HL-60 (cell line): ENCODE results near the gene RNASEL.

Experiments used
- POLR2AphosphoS5 ChIP-seq: IDR thresholded peaks from 2 replicates; pipeline ENCODE4 v1.6.1; 2012; ENCODE audit warnings: low read depth
- TF ChIP-seq, protein P1 (sequence below): IDR thresholded peaks from one replicate; pipeline ENCODE4 v1.5.1; 2011; ENCODE audit warnings: low read length, control low read depth, inconsistent platforms; ENCODE audit not compliant: insufficient read depth

DNA sequence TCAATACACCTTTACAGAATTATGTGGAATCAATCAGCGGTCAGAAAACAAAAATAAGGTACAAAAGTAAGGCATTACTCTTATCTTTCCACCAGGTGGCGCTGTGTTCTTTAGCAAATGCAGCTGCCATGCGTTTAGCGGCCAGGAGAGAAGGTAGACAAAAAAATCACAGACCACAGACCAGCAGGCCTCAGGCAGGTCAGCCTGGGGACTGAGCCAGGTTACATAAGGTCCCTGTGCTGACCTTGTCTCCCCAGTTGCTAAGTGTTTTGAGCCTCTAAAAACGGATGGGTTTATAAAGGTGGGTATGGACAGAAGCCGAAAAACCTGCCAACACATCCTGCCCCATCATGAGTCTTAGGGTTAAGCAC is 12.3 kb upstream of the RNASEL start:
- TF ChIP-seq POLR2AphosphoS5: no peak
- TF ChIP-seq, protein P1, sequence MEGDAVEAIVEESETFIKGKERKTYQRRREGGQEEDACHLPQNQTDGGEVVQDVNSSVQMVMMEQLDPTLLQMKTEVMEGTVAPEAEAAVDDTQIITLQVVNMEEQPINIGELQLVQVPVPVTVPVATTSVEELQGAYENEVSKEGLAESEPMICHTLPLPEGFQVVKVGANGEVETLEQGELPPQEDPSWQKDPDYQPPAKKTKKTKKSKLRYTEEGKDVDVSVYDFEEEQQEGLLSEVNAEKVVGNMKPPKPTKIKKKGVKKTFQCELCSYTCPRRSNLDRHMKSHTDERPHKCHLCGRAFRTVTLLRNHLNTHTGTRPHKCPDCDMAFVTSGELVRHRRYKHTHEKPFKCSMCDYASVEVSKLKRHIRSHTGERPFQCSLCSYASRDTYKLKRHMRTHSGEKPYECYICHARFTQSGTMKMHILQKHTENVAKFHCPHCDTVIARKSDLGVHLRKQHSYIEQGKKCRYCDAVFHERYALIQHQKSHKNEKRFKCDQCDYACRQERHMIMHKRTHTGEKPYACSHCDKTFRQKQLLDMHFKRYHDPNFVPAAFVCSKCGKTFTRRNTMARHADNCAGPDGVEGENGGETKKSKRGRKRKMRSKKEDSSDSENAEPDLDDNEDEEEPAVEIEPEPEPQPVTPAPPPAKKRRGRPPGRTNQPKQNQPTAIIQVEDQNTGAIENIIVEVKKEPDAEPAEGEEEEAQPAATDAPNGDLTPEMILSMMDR: peak; percentile 52
